Inflammatory macrophage treated with lipopolysaccharide for 1 hour (primary cell): Measurements from ENCODE around the gene TERF2IP.

Source experiments
- DNase-seq, 2 donors: peaks; one replicate each; pipeline ENCODE4 v3.0.0-alpha.2; 2020 to 2022

The TERF2IP gene

DNA sequence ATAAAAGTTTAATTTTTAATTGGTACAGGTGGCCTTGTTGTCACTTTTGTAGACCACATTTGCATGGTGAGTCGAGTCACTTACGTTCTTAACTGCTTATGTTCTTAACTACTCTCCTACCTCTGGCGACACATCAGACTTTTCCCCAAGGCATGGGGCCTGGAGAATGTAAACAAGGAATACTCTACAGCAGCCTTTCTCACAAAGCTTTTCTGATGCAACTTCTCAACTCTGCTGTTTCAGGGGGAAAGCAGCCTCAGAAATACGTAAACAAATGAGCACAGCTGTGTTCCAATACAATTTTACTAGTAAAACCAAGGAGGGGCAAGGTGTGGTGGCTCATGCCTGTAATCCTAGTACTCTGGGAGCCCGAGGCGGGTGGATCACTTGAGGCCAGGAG lies 7.0 kb upstream of the TERF2IP start:
- DNase-seq: no peak

DNA sequence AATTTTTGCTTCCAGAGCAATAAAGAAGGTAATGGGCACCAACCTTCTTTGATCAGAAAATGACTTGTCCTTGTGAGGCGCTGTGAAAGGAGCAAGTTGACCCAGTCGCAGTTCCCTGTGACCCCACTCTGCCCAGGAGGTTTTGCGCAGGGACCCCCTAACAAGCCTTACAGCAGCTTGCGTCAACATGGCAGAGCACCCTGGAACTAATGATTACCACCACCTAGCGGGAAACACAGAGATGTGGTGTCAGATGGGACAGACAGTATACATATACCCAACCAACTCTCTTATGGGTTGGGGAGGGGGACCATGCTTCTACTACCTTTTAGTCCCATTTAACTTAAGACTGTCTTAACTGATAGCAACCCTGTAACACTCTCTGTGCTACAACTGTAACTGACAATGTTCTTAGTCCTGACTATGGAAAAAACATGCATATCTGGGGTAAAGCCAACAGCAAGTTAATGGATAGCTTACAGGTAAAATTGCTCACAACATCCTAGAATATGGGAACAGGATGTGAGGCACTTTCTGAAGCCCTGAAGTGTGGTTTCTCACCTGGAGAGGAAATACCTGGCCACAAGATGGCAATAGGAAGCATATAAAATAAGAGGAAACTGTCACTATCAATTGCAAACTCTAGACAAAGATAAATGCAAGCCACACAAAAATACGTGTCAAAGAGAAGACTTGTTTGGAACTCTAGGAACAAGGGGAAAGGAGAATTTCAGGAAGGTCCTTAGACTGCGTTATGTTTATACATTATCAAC lies 3.1 kb upstream of the TERF2IP start:
- DNase-seq: no peak

DNA sequence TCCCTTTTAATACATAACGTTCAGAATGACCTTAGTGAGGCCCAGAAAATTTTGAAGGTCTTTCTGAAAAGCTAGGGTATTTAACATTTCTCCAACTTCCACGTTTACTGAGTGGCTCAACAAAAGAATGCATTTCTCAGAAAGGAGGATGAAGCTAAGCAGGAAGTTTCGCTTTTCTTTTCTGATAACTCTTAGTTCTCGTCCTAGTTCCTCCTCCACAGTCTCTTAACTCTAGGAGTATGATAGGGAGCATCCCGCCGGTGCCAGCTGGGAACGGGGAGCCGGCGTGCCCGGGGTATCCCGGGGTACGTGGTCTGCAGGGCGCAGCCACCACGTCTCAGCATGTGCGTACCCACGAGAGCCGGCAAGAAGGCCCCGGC lies 471 bp upstream of the TERF2IP start:
- DNase-seq: peak; percentile 33 to 40

DNA sequence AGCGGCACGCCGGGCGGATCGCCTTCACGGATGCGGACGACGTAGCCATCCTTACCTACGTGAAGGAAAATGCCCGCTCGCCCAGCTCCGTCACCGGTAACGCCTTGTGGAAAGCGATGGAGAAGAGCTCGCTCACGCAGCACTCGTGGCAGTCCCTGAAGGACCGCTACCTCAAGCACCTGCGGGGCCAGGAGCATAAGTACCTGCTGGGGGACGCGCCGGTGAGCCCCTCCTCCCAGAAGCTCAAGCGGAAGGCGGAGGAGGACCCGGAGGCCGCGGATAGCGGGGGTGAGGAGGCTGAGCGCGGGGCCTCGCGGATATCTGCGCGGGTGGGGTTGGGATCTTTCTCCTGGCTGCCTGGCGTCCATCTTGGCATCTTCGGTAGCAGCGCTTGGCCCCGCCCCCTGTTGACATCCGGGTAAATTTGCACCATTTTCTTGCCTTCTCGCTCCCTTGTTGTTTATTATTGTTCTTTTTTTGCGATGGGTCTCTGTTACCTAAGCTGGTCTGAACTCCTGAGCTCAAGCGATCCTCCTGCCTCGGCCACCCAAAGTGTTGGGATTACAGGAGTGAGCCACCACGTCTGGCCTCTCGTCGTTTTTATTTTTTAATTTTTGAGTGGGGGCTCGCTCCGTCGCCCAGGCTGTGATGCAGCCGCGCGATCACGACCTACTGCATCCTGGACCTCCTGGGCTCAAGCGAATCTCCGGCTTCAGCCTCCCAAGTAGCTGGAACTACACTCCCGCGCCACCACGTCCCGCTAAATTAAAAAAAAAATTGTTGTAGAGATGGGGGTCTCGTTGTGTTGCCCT lies 898 bp downstream of the TERF2IP start:
- peak; percentile 62 to 89 for DNase-seq

DNA sequence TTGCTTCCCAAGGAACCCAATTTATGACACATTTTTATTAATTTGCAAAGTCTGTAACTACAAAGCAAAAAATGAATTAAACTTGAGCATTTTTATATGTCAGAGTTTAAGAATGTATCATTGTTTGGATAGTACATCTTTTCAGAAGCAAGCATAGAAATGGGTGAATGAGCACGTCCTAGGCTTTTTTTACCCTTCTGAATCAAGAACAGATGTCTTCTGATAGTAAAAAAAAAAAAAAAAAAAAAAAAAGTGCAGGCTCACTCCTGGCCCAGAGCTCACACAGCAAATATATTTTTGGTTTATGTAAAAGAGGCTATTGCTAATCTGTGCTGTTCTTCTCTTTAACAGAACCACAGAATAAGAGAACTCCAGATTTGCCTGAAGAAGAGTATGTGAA lies 6.3 kb downstream of the TERF2IP start:
- DNase-seq: no peak

DNA sequence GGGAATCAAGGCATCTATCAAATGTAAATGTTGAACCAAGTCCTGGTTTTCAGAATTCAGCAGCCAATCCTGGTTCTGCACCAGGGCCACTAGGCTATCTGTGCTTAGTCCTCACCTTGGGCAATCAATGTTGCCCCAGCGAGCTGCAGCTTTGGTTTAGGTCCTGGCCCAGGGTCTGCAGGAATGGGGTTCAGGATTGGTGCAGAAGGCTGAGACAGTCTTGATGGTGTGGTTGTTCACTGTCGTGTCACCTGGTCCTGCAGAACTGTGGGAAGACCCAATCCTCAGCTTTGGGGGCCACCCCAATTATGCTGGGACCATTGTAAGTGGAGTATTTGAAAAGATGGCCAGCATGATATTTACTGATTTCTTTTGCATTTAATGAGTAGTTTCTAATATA lies 10.6 kb downstream of the TERF2IP start:
- no peak for DNase-seq

DNA sequence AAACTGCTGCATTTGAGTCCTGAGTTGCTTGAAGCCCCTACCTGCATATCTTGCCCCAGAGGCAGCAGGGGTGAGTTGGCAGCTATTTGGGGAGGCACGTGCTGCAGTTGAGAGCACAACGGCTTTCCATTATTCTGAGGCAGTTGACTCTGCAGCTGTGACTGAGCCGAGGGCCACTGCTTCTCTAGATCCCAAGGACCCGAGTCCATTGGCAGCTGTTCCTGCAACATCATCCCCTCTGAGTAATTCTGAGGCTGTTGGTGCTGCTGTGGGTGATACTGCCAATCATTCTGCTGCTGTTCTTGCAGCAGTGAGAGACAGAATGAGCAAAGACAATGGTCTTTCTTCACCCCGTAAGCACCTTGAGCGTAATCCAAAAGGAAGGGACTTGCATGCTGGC lies 12.7 kb downstream of the TERF2IP start:
- DNase-seq: no peak

DNA sequence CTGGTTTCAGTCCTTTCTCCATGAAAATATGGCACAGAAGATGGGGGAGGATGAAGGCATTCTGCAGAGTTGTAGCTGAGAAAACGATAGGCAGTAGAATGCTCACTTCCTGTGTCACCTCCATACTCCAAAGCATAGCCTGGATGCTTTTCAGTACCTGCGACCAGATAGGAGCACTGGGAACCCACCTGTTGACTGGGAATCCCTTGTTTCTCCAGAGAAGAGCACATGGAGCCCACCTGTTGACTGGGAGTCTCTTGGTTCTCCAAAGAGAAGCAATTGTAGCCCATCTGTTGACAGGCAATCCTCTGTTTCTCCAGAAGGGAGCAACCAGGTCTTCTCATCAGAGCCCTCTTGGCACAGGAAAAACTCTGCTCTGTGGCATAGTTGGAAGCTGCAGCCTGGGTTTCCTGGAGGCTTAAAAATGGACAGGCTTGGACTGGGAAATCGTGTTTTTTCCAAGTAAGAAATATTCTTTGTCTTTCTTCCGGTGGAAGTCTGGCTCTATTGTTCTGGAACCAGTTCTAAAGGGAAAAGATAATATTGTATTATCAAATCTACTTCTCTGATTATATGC lies 13.2 kb downstream of the TERF2IP start:
- DNase-seq: no peak

DNA sequence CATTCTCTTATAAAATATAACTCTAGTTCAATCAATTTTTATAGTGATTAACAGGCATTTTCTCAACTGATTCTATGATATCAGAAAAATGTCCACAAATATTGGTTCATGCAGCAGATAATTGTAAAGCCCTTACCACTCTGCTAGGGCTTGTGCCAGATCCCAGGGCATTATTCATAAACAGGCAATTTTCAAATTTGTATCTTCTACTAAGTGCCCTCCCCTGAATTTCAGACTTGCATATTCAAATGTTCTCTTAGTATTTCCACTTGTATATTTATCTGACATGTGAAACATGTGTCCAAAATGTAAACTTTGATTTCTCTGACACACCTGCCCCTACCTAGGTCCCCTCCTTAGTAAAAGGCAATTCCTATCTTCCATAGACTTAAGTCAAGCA lies 19.9 kb downstream of the TERF2IP start:
- DNase-seq: no peak

DNA sequence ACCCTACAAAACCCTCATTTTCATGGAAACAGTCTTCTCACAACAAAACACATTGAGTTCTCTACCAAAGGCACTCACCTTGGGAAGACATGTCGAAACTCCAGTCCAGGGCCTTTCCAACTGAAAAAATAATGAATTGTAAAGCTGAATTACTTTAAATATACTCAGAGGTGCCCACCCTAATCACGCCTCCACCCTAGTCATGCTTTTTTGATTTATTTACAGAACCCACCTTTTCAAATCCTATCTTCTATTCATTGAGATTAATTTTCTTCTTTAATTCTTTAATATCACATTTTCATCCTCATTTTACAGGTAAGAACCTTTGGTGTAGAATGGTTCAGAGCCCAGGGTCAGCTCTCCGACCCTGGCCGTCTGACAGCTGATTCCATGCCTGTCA lies 29.3 kb downstream of the TERF2IP start, which contains the start of gene CPHXL2:
Gene CPHXL2, minus strand, starts transcription at position 101 of the 400 bp plus-strand sequence. Its CDS starts 10 bp downstream, at position 91.
- DNase-seq: no peak

DNA sequence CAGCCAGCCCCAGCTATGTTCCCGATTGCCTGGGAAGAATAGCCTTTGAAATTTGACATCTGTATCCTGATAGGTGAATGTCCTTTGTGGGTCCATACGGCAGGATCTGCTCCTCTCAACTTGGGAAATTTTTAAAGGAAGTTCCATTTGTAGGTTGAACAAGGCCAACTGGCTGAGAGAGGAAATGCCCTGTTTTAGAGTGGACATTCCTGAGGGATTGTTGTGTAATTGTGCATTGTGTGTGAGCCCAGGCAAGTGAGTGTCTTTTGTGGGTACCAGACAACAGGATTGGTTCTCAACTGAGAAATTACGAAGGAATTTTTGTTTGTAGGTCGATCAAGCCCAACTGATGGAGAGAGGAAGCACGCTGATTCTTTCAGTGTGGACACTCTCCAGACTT lies 31.8 kb downstream of the TERF2IP start:
- DNase-seq: no peak

DNA sequence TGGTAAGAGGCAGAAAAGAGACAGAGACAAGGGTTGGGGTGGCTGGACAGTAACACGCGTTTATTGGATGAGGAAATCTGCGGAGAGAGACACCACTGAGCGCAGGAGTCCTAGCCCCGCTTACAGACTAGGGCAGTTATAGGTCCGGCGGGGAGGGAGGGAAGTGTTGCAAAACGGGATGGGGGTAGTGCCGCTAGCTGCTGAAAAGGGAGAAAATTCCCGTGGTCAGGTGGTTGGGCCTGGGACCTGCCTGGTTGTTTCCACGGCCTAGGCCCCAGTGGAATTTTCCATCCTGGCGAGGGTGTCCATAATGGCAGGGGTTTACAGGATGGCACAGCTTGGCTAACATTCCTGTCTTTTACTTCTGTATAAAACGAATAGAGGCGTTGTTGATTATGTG lies 34.7 kb downstream of the TERF2IP start:
- DNase-seq: no peak

DNA sequence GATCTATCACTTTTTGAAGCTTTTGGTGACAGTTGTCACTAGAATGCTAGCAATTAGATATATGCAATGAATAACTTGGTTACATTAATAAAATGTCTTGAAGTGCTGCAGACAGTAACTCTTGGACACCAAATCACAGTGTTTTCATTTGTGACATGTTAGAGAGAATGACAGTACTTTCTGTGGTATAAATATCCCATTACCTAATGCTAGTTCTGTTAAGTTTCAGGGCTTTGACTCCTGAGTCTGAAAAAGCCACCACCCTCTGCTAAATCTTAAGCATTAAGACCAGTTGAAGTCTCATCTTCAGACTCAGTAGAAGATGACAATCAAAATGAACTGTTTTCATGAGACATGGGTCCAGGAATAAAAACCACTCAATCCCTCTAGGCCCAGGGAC lies 39.8 kb downstream of the TERF2IP start:
- no peak for DNase-seq

DNA sequence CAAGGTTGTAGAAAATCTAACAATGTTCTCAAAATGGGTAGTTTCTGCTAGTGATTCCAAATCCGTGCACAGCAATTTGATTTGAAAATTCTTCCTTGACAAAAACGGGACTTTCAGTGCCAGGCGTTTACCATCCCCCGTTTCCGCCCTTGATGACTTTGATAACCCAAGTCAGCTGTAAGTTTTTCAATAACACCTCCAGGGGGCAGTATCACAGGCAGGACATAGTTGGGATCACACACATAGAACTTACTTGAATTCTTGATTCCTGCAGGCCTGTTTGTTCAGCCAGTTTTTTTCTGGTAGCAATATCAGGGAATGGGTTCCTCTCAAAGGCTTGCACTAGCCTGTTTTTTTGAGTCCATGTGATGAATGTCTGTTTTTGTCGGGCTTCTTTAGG lies 48.1 kb downstream of the TERF2IP start:
- DNase-seq: no peak

DNA sequence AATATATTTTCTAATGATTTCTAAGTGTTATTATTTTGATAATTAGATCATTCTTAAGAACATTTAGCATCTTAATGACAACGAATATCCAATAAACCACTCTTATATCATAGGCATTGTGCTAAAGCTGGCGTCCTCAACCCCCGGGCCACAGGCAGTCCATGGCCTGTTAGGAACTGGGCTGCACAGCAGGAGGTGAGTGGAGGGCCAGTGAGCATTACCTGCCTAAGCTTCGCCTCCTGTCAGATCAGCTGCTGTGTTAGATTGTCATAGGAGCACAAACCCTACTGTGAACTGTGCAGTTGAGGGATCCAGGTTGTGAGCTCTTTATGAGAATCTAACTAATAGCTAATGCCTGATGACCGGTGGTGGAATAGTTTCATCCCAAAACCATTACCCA lies 50.0 kb downstream of the TERF2IP start:
- DNase-seq: no peak

DNA sequence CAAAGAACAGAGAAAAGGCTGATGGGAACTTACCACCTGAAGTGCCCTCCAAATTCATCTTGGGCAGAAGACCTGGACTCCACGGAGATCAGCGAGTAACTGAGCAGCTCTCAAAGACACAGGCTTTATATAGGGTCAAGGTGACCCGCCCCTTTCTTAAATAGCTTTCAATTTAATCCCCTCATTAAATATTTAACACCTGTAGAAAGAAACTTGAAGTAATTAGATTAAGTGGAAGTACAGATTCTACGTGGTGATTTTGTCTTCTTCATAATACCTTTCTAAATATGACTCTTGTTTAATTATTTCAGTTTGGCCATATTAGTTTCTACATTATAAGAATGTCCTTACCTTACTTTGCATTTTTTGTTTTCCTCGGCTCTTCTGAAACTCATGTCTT lies 53.8 kb downstream of the TERF2IP start, which contains the start of gene DUXB:
Gene DUXB, minus strand, starts transcription at position 101 of the 400 bp plus-strand sequence. Its CDS starts 43 bp downstream, at position 58.
- no peak for DNase-seq

DNA sequence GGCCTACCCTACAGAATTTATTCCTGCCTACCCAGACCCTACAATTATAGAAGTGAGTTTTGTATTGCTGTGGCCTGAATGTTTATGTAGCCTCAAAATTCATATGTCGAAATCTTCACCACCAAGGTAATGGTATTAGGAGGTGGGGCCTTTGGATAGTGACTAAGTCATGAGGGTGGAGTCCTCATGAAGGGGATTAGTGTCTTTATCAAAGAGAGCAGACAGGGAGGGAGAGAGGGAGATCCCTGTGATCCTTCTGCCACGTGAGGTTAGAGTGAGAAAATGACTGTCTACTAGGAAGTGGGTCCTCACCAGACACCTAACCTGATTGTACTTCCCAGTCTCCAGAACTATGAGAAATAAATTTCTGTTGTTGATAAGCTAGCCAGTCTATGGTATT lies 54.7 kb downstream of the TERF2IP start:
- DNase-seq: no peak

DNA sequence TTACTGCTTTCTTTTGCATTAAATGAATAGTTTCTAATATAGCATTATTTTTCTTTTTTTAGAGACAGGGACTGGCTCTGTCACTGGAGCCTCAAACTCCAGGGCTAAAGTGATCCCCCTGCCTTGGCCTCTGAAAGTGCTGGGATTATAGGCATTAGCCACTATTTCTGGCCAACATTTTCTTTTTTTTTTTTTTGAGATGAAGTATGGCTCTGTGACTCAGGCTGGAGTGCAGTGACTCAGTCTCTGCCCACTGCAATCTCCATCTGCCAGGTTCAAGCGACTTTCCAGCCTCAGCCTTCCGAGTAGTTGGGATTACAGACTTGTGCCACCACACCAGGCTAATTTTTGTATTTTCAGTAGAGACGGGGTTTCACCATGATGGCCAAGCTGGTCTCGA lies 55.7 kb downstream of the TERF2IP start:
- DNase-seq: no peak
